Liver (tissue), 9 donors: ENCODE measurements around the gene PCAT7. TPM values are rescaled to one million over a fixed set of nuclear protein-coding genes. Genes with fewer than 3 reads are reported as not detected.

Experiments used
- DNase-seq: peaks from one replicate; pipeline ENCODE4 v3.0.0-alpha.2; 2017; ENCODE audit warnings: low spot score
- H3K27ac ChIP-seq, 2 donors: one replicate each; pipeline ENCODE4 v1.7.0; 2013; ENCODE audit warnings: inconsistent platforms in 2 of 2, low read length in 2 of 2, control low read depth in 1 of 2, low read depth in 1 of 2, mild to moderate bottlenecking in 1 of 2
- H3K27me3 ChIP-seq, 4 donors: one replicate each; pipeline versions ENCODE4 v1.6.1 to v1.7.0; 2013; ENCODE audit warnings: low read length in 3 of 4, inconsistent platforms in 1 of 4, mild to moderate bottlenecking in 1 of 4, moderate library complexity in 1 of 4; ENCODE audit not compliant: control insufficient read depth in 4 of 4, insufficient read depth in 4 of 4
- H3K36me3 ChIP-seq, 4 donors: one replicate each; pipeline versions ENCODE4 v1.6.1 to v1.7.0; 2013; ENCODE audit warnings: low read length in 3 of 4, mild to moderate bottlenecking in 3 of 4, low read depth in 1 of 4, moderate library complexity in 1 of 4; ENCODE audit not compliant: control insufficient read depth in 4 of 4, insufficient read depth in 3 of 4
- H3K4me1 ChIP-seq, 4 donors: one replicate each; pipeline versions ENCODE4 v1.6.1 to v1.7.0; 2013; ENCODE audit warnings: low read length in 3 of 4, mild to moderate bottlenecking in 3 of 4, moderate library complexity in 1 of 4; ENCODE audit not compliant: control insufficient read depth in 4 of 4, insufficient read depth in 4 of 4
- H3K4me3 ChIP-seq, 3 donors: one replicate each; pipeline versions ENCODE4 v1.6.1 to v1.7.0; 2013; ENCODE audit warnings: low read length in 3 of 3, control low read depth in 1 of 3, low read depth in 1 of 3, mild to moderate bottlenecking in 1 of 3
- H3K9ac ChIP-seq, 2 donors: one replicate each; pipeline ENCODE4 v1.7.0; 2013; ENCODE audit warnings: low read length in 2 of 2, mild to moderate bottlenecking in 2 of 2, moderate library complexity in 2 of 2, control low read depth in 1 of 2, low read depth in 1 of 2
- H3K9me3 ChIP-seq, 4 donors: one replicate each; pipeline versions ENCODE4 v1.6.1 to v1.7.0; 2013; ENCODE audit warnings: low read length in 3 of 4; ENCODE audit not compliant: control insufficient read depth in 4 of 4
- FOXA2 ChIP-seq: IDR thresholded peaks from 2 replicates; pipeline ENCODE4 v1.6.1; 2016; ENCODE audit warnings: antibody characterized with exemption
- HNF4A ChIP-seq, 2 donors: conservative IDR thresholded peaks; 2 replicates each; pipeline ENCODE4 v1.6.1; 2016; ENCODE audit warnings: antibody characterized with exemption in 2 of 2, mild to moderate bottlenecking in 2 of 2
- HNF4G ChIP-seq: IDR thresholded peaks from 2 replicates; pipeline ENCODE4 v1.6.1; 2016; ENCODE audit warnings: antibody characterized with exemption
- SP1 ChIP-seq: IDR thresholded peaks from 2 replicates; pipeline ENCODE4 v1.6.1; 2018; ENCODE audit warnings: antibody characterized with exemption, mild to moderate bottlenecking
- WGBS: extraction: QIAGEN DNeasy Blood & Tissue Kit; methylation state at CpG from one replicate; pipeline ENCODE4 v1.1.7; 2013; 5-methylcytosine and 5-hydroxymethylcytosine counted together
- polyA plus RNA-seq, 2 donors: library from polyadenylated mRNA; stranded (reverse) in 1 of 2; unstranded in 1 of 2; fragments of 200-250 nt in 1 of 2; fragments of >200 nt in 1 of 2; fragmentation: Nextera tagmentation in 1 of 2; extraction: Ambion mirVana in 1 of 2; gene quantifications; one replicate each; pipeline versions ENCODE4 v1.2.1 to v1.2.3, GENCODE V29; 2013 to 2015
- total RNA-seq, 2 donors: library from RNA; depleted of rRNA; stranded (reverse); fragments of >200 nt; gene quantifications; one replicate each; pipeline ENCODE4 v1.2.3, GENCODE V29; 2014
- TF ChIP-seq, protein P1 (sequence below): IDR thresholded peaks from 2 replicates; pipeline ENCODE4 v1.6.1; 2016; ENCODE audit warnings: antibody characterized with exemption
- TF ChIP-seq, protein P2 (sequence below): IDR thresholded peaks from 2 replicates; pipeline ENCODE4 v1.6.1; 2016; ENCODE audit warnings: antibody characterized with exemption, mild to moderate bottlenecking
- donor health status: healthy.
- donor health status: healthy.
- donor health status: healthy.
- donor health status: healthy.
- donor health status: healthy.

PCAT7 gene
- total and polyA plus RNA-seq, 4 donors, result 0.19 to 0.95 (median 0.69) TPM

DNA sequence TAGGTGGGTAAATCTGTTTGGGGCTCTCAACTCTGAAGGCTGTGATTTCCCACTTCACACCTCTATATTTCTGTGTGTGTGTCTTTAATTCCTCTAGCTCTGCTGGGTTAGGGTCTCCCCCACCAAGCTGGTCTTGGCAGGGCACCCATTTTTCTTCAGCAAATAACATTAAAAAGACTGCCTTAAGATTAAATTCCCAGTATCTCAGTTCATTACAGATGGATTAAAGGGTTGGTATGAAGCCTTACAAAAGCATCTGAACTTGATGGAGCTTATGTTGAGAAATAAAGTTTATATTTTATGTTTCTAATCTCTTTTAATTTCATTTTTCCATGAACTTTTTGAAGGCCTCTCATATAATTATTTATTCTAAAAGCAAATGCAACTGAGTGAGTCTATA is 11.7 kb downstream of the PCAT7 start (continued):
- no peak for TF ChIP-seq HNF4A (conservative IDR thresholded peaks at IDR 0.05)
- TF ChIP-seq, protein P1, sequence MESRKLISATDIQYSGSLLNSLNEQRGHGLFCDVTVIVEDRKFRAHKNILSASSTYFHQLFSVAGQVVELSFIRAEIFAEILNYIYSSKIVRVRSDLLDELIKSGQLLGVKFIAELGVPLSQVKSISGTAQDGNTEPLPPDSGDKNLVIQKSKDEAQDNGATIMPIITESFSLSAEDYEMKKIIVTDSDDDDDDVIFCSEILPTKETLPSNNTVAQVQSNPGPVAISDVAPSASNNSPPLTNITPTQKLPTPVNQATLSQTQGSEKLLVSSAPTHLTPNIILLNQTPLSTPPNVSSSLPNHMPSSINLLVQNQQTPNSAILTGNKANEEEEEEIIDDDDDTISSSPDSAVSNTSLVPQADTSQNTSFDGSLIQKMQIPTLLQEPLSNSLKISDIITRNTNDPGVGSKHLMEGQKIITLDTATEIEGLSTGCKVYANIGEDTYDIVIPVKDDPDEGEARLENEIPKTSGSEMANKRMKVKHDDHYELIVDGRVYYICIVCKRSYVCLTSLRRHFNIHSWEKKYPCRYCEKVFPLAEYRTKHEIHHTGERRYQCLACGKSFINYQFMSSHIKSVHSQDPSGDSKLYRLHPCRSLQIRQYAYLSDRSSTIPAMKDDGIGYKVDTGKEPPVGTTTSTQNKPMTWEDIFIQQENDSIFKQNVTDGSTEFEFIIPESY, result no peak
- TF ChIP-seq SP1, result no peak

DNA sequence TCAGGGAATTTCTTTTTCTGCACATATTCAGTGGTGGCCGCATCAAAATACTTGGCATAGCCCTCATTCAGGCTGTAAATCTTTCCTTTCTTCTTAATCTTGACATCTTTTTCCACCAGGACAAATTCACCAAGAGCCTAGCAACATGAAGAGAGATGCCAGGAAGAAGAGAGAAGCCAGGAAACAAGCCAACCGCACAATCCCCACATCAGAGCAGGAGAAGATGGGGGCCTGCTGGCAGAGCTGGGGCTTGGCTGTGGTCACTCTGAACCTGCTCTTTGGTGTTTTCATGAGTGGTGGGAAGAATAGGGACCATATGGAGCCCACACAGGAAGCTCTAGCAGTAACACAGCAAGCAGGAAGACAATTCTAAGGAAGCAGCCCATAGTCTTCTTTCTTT is 12.4 kb downstream of the PCAT7 start:
- no peak for TF ChIP-seq HNF4A (conservative IDR thresholded peaks at IDR 0.05)
- Histone ChIP-seq H3K9ac (no peak overlapping the region), H3K9me3 (no peaks in the 10 kb centered on the region), H3K4me3 (no peak overlapping the region), H3K27ac (no peak overlapping the region), H3K36me3 (no peaks in the 10 kb centered on the region), H3K4me1 (no peaks in the 10 kb centered on the region), H3K27me3 (no peaks in the 10 kb centered on the region)
- no peak for DNase-seq
- 96% methylated on average over 2 of the region's 2 CpGs for WGBS

DNA sequence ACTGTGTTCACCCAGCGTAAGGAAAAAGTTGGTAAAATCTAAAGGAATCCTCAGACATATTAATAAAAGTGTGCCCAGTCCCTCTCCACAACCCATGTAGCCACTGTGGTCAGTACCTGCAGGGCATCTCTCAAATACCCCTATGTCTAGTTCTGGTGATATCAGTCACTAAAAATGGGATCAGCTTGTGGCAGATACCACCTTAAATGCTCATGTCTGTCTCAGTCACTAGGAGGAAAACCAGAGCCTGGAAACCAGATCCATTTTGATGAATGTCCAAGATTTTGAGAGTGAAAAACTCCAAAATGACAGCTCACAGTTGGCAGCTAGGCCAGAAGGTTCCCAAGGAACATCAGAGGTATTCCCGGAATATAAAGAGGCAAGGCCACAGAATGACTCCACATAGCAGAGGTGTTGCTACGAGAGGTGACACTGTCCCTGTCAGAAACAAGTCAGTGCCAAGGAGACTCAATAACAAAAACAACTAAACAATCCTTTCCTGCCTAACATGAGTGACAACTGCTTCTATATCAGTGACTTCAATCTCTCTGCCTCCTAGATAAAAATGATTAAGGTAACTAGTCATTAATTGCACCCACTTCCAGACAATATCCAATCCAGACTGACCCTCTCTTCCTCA is 13.5 kb downstream of the PCAT7 start:
- WGBS, result 83% methylated on average over 3 of the region's 3 CpGs
- H3K36me3 ChIP-seq, result no peaks in the 10 kb centered on the region
- no peaks in the 10 kb centered on the region for H3K4me1 ChIP-seq
- TF ChIP-seq HNF4A (conservative IDR thresholded peaks at IDR 0.05), result no peak
- TF ChIP-seq FOXA2, result no peak
- TF ChIP-seq HNF4G, result no peak
- H3K9ac ChIP-seq, result no peak overlapping the region
- H3K4me3 ChIP-seq, result no peak overlapping the region
- DNase-seq, result no peak
- H3K9me3 ChIP-seq, result no peaks in the 10 kb centered on the region
- H3K27me3 ChIP-seq, result no peaks in the 10 kb centered on the region
- H3K27ac ChIP-seq, result no peak overlapping the region

DNA sequence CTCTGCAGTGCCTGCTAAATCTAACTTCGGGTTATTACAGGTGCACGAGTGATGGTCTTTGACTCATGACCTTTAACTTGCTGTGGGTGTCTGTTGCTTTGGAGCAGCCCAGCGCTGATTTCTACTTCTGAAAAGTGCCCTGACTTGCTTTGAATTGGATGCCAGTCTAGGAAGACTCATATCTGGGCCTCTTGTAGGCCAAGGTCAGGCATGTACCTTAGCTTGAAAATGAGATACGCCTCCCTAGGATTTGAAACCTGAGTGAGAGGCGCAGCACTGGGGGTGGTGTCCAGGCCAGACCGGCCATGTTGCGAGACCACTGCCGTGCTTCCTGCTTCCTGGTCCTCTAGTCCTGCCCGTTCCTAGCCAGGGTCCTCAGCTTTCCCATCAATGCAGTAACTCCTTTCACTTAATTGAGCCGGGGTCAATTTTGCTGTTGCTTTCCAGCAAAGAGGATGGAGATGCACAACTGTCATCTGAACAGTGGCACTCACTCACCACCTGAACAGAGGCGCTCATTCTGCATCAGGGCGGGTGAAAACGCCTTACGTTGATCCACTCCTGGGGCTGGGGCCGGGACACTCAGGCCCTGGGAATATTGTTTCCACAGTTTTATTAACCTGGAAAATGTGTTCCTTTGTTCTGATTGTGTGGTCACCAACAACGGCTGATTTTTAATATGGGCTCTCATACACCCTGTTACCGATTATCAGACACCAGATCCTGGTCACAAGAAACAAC is 14.3 kb downstream of the PCAT7 start:
- TF ChIP-seq, protein P2, sequence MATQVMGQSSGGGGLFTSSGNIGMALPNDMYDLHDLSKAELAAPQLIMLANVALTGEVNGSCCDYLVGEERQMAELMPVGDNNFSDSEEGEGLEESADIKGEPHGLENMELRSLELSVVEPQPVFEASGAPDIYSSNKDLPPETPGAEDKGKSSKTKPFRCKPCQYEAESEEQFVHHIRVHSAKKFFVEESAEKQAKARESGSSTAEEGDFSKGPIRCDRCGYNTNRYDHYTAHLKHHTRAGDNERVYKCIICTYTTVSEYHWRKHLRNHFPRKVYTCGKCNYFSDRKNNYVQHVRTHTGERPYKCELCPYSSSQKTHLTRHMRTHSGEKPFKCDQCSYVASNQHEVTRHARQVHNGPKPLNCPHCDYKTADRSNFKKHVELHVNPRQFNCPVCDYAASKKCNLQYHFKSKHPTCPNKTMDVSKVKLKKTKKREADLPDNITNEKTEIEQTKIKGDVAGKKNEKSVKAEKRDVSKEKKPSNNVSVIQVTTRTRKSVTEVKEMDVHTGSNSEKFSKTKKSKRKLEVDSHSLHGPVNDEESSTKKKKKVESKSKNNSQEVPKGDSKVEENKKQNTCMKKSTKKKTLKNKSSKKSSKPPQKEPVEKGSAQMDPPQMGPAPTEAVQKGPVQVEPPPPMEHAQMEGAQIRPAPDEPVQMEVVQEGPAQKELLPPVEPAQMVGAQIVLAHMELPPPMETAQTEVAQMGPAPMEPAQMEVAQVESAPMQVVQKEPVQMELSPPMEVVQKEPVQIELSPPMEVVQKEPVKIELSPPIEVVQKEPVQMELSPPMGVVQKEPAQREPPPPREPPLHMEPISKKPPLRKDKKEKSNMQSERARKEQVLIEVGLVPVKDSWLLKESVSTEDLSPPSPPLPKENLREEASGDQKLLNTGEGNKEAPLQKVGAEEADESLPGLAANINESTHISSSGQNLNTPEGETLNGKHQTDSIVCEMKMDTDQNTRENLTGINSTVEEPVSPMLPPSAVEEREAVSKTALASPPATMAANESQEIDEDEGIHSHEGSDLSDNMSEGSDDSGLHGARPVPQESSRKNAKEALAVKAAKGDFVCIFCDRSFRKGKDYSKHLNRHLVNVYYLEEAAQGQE, result no peak
- Histone ChIP-seq H3K4me3 (no peak overlapping the region), H3K9ac (no peak overlapping the region), H3K27ac (no peak overlapping the region), H3K27me3 (no peaks in the 10 kb centered on the region), H3K9me3 (no peaks in the 10 kb centered on the region), H3K4me1 (no peaks in the 10 kb centered on the region), H3K36me3 (no peaks in the 10 kb centered on the region)
- WGBS, result 95% methylated on average over 17 of the region's 17 CpGs
- DNase-seq, result no peak
